Measurements from ENCODE around the gene MOV10L1. TPM values are rescaled to one million over a fixed set of nuclear protein-coding genes. Genes with fewer than 3 reads are reported as not detected.

The MOV10L1 gene
- total and polyA plus RNA-seq, 2 experiments from 2014 or later = 0.73 to 1.8 TPM

DNA sequence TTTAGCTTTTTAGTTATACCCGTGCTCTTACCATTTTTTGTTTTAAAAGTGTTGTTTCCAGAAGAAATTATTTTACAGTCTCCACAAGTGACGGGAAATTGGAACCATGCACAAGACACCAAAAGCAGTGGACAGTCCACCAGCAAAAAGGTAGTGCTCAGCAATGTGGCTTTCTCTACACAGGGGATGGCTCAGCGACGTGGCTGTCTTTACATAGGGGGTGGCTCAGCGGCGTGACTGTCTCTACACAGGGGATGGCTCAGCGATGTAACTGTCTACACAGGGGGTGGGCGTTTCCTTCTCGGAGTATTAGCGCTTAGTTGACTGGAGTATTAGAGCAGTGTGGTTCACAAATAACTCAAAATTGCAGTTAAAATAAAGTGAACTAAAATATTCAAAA is 44.7 kb downstream of the MOV10L1 start:
- H3K4me3 ChIP-seq = no peak overlapping the region
- ATAC-seq (no peak), DNase-seq (ENCODE audit: low spot score) (no peak)
- H3K4me1 ChIP-seq (ENCODE audit: insufficient read depth) = no peaks in the 10 kb centered on the region
- H3K27ac ChIP-seq (ENCODE audit: low read depth) = no peak overlapping the region
- no peak overlapping the region for H2AFZ ChIP-seq
- H3K27me3 ChIP-seq (ENCODE audit: insufficient read depth) = no peaks in the 10 kb centered on the region
- H4K20me1 ChIP-seq (replicated peaks; ENCODE audit: insufficient read depth) = no peaks in the 10 kb centered on the region
- no peaks in the 10 kb centered on the region for H3K9me2 ChIP-seq (ENCODE audit: insufficient read depth)
- Mint-ChIP-seq H3K36me3 (ENCODE audit: low read depth) (no peaks in the 10 kb centered on the region), H3K9me3 (no peaks in the 10 kb centered on the region), H3K27ac (no peak overlapping the region), H3K4me3 (no peak overlapping the region), H3K4me1 (no peaks in the 10 kb centered on the region), H3K27me3 (ENCODE audit: insufficient read depth, low read depth, poor library complexity) (no peaks in the 10 kb centered on the region)
- no peaks in the 10 kb centered on the region for H3K36me3 ChIP-seq (ENCODE audit: insufficient read depth)
- no peak overlapping the region for H3K4me2 ChIP-seq
- no peaks in the 10 kb centered on the region for H3F3A ChIP-seq (replicated peaks; ENCODE audit: low read depth)
- TF ChIP-seq, protein P1, sequence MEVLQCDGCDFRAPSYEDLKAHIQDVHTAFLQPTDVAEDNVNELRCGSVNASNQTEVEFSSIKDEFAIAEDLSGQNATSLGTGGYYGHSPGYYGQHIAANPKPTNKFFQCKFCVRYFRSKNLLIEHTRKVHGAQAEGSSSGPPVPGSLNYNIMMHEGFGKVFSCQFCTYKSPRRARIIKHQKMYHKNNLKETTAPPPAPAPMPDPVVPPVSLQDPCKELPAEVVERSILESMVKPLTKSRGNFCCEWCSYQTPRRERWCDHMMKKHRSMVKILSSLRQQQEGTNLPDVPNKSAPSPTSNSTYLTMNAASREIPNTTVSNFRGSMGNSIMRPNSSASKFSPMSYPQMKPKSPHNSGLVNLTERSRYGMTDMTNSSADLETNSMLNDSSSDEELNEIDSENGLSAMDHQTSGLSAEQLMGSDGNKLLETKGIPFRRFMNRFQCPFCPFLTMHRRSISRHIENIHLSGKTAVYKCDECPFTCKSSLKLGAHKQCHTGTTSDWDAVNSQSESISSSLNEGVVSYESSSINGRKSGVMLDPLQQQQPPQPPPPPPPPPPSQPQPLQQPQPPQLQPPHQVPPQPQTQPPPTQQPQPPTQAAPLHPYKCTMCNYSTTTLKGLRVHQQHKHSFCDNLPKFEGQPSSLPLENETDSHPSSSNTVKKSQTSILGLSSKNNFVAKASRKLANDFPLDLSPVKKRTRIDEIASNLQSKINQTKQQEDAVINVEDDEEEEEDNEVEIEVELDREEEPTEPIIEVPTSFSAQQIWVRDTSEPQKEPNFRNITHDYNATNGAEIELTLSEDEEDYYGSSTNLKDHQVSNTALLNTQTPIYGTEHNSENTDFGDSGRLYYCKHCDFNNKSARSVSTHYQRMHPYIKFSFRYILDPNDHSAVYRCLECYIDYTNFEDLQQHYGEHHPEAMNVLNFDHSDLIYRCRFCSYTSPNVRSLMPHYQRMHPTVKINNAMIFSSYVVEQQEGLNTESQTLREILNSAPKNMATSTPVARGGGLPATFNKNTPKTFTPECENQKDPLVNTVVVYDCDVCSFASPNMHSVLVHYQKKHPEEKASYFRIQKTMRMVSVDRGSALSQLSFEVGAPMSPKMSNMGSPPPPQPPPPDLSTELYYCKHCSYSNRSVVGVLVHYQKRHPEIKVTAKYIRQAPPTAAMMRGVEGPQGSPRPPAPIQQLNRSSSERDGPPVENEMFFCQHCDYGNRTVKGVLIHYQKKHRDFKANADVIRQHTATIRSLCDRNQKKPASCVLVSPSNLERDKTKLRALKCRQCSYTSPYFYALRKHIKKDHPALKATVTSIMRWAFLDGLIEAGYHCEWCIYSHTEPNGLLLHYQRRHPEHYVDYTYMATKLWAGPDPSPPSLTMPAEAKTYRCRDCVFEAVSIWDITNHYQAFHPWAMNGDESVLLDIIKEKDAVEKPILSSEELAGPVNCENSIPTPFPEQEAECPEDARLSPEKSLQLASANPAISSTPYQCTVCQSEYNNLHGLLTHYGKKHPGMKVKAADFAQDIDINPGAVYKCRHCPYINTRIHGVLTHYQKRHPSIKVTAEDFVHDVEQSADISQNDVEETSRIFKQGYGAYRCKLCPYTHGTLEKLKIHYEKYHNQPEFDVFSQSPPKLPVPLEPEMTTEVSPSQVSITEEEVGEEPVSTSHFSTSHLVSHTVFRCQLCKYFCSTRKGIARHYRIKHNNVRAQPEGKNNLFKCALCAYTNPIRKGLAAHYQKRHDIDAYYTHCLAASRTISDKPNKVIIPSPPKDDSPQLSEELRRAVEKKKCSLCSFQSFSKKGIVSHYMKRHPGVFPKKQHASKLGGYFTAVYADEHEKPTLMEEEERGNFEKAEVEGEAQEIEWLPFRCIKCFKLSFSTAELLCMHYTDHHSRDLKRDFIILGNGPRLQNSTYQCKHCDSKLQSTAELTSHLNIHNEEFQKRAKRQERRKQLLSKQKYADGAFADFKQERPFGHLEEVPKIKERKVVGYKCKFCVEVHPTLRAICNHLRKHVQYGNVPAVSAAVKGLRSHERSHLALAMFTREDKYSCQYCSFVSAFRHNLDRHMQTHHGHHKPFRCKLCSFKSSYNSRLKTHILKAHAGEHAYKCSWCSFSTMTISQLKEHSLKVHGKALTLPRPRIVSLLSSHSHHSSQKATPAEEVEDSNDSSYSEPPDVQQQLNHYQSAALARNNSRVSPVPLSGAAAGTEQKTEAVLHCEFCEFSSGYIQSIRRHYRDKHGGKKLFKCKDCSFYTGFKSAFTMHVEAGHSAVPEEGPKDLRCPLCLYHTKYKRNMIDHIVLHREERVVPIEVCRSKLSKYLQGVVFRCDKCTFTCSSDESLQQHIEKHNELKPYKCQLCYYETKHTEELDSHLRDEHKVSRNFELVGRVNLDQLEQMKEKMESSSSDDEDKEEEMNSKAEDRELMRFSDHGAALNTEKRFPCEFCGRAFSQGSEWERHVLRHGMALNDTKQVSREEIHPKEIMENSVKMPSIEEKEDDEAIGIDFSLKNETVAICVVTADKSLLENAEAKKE (CRISPR knock-in tag; IDR thresholded peaks at IDR 0.05) = no peak
- TF ChIP-seq EZH2phosphoT487 (IDR thresholded peaks at IDR 0.05; ENCODE audit: unreplicated experiment) (no peak), NANOG (IDR thresholded peaks at IDR 0.05; ENCODE audit: borderline replicate concordance) (no peak), ZNF114 (CRISPR knock-in tag; IDR thresholded peaks at IDR 0.05) (no peak), JUNB (IDR thresholded peaks at IDR 0.05; ENCODE audit: unreplicated experiment) (no peak), POLR2AphosphoS5 (IDR thresholded peaks at IDR 0.05; ENCODE audit: low read depth) (no peak), ZNF331 (CRISPR knock-in tag; IDR thresholded peaks at IDR 0.05; ENCODE audit: low read depth) (peak; percentile 43; the same call in 1 of the 2 replicates), STAT1 (IDR thresholded peaks at IDR 0.05; ENCODE audit: unreplicated experiment) (no peak)
- H3K79me2 ChIP-seq (replicated peaks; ENCODE audit: insufficient read depth) = no peaks in the 10 kb centered on the region

Measured in GM23338 (cell line).